OCI-LY3 (cell line): Measurements from ENCODE around the gene PAX1.

ENCODE experiments used
- H2AFZ ChIP-seq: fragments of 200-600, 300-600 bp; shearing (Covaris generic); 2 replicates; pipeline ENCODE4 v1.6.0; 2014; ENCODE audit warnings: antibody characterized with exemption, low read depth, low read length
- H3K27ac ChIP-seq: fragments of 200-600, 300-600 bp; sonication (generic); 2 replicates; pipeline ENCODE4 v1.5.1; 2014; ENCODE audit warnings: mild to moderate bottlenecking, low read length, moderate library complexity, mixed read lengths
- H3K27me3 ChIP-seq: fragments of 200-600, 300-600 bp; sonication (generic); 2 replicates; pipeline ENCODE4 v1.6.1; 2014; ENCODE audit warnings: low read depth, low read length, mixed read lengths
- H3K36me3 ChIP-seq: fragments of 200-600, 300-600 bp; sonication (generic); replicated peaks from 2 replicates; pipeline ENCODE3; 2014; ENCODE audit warnings: low read depth, low read length, mixed read lengths
- H3K4me1 ChIP-seq: fragments of 300-600, 200-600 bp; sonication (generic); 2 replicates; pipeline ENCODE4 v1.6.1; 2014; ENCODE audit warnings: low read length, mixed read lengths
- H3K4me2 ChIP-seq: fragments of 200-600, 300-600 bp; sonication (generic); 2 replicates; pipeline ENCODE4 v1.6.1; 2014; ENCODE audit warnings: low read length, mixed read lengths
- H3K4me3 ChIP-seq: fragments of 300-600, 200-600 bp; sonication (generic); 2 replicates; pipeline ENCODE4 v1.5.1; 2014; ENCODE audit warnings: antibody characterized with exemption, mild to moderate bottlenecking, low read length, moderate library complexity
- H3K79me2 ChIP-seq: fragments of 300-600, 200-600 bp; shearing (Covaris generic); 2 replicates; pipeline ENCODE4 v1.6.1; 2014; ENCODE audit warnings: mild to moderate bottlenecking, low read length, mixed read lengths
- H3K9ac ChIP-seq: fragments of 300-600, 200-600 bp; shearing (Covaris generic); 2 replicates; pipeline ENCODE4 v1.6.0; 2014; ENCODE audit warnings: mild to moderate bottlenecking, low read length, moderate library complexity
- H3K9me3 ChIP-seq: fragments of 200-600, 300-600 bp; shearing (Covaris generic); 2 replicates; pipeline ENCODE4 v1.6.1; 2014; ENCODE audit warnings: low read length, mixed read lengths; ENCODE audit not compliant: insufficient read depth
- H4K20me1 ChIP-seq: fragments of 200-600, 300-600 bp; sonication (generic); 2 replicates; pipeline ENCODE4 v1.6.1; 2016; ENCODE audit warnings: low read length, mixed read lengths; ENCODE audit not compliant: insufficient read depth
- CTCF ChIP-seq: fragments of 200-600, 300-600 bp; sonication (generic); IDR thresholded peaks from 2 replicates; pipeline ENCODE4 v1.5.1; 2014; ENCODE audit warnings: antibody characterized with exemption, low read length, low read depth
- EZH2phosphoT487 ChIP-seq: fragments of 200-600 bp; shearing (Covaris generic); IDR thresholded peaks from 2 replicates; pipeline ENCODE4 v1.6.1; 2018; ENCODE audit warnings: antibody characterized with exemption, mixed run types, low read depth

Gene PAX1

GRCh38 chr20:21699216-21699508 lies 6.3 kb upstream of the PAX1 start:
- Histone ChIP-seq H3K4me1 (no peaks in the 10 kb centered on the region), H3K4me3 (no peak overlapping the region), H3K4me2 (no peak overlapping the region), H3K79me2 (no peaks in the 10 kb centered on the region), H3K9me3 (no peaks in the 10 kb centered on the region), H3K9ac (no peak overlapping the region), H4K20me1 (no peaks in the 10 kb centered on the region), H3K36me3 (no peaks in the 10 kb centered on the region), H2AFZ (no peak overlapping the region), H3K27me3 (peaks cover 31% of the 10 kb centered on the region), H3K27ac (no peak overlapping the region)
- TF ChIP-seq CTCF (no peak), EZH2phosphoT487 (no peak)

- Histone ChIP-seq H4K20me1 (no peaks in the 10 kb centered on the region), H3K27ac (no peak overlapping the region), H3K36me3 (no peaks in the 10 kb centered on the region), H3K4me3 (no peak overlapping the region), H3K79me2 (no peaks in the 10 kb centered on the region), H3K4me1 (no peaks in the 10 kb centered on the region), H3K9me3 (no peaks in the 10 kb centered on the region), H3K4me2 (no peak overlapping the region), H3K27me3 (peaks cover 31% of the 10 kb centered on the region), H3K9ac (no peak overlapping the region), H2AFZ (no peak overlapping the region)
- no peak for TF ChIP-seq CTCF
- no peak for TF ChIP-seq EZH2phosphoT487
These were observed 4.1 kb upstream of the PAX1 start for GRCh38 chr20:21701171-21701876.

DNA sequence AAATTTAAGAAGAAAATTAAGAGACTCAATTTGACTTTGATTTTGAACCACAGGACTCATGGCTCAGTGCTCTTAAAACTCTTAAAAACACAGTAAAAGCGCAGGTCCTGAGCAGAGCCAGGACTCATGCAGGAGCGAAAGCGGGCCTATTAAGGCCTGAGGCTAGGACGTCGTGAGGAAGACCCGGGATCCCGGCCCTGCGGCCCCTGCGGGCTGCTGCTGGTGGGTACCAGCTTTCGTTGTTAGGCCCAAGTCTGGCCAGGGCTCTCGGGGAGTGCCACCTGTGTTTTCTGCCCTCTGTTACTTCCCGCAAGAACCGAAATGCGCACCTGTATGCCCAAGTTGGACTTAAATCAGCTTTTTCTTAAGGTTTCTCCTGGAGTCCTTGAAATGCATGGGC lies 3.4 kb upstream of the PAX1 start:
- TF ChIP-seq CTCF (no peak), EZH2phosphoT487 (no peak)
- Histone ChIP-seq H3K36me3 (no peaks in the 10 kb centered on the region), H3K27me3 (peaks cover 24% of the 10 kb centered on the region), H3K79me2 (no peaks in the 10 kb centered on the region), H3K27ac (no peak overlapping the region), H4K20me1 (no peaks in the 10 kb centered on the region), H2AFZ (no peak overlapping the region), H3K4me2 (no peak overlapping the region), H3K9me3 (no peaks in the 10 kb centered on the region), H3K4me1 (no peaks in the 10 kb centered on the region), H3K4me3 (no peak overlapping the region), H3K9ac (no peak overlapping the region)

DNA sequence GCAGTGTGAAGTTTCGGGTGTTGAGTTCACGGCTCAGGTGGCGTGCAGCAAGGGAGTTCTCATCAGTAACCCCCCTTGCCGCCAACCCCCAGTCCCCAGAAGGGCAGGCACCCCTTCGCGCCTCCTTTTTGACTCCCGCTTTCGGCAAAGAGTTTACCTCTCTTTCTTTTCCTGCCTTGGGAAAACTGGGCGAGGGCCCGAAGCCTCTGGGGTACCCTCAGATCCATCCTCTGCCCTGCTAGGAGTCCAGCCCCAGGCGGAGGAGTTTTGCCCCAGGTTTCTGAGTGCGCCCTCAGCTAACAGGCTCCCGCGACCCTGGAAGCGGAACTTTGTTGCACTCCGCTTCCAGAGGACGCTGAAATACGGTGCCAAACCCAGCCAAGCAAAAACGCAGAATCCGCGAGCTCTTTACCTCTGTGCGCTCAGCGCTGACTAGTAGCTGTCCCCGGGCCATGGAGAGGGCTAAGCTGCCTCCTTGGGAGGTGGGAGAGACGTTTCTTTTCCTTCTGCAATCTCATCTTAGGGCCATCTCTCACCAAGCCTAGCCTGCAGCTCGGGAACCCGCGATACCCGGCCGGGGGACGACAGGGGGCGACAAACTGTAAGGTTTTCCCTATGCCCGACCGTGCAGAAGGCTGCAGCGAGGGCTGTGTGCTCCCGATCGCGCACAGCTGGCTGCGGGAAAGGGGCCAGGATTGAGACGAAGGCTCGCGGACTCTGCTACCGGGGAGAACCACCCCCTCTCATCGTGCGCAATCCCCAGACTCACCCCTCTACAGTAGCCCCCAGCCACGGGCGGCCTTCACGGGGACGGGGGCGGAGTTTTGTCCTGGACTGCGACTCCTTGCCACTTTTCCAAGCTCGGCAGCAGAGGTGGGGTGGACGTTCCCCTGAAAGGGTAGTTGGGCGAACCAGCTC lies 2.7 kb upstream of the PAX1 start:
- no peaks in the 10 kb centered on the region for H3K79me2 ChIP-seq
- TF ChIP-seq CTCF (no peak), EZH2phosphoT487 (no peak)
- H3K4me2 ChIP-seq, result no peak overlapping the region
- H3K9ac ChIP-seq, result no peak overlapping the region
- H3K27me3 ChIP-seq, result peaks cover 17% of the 10 kb centered on the region
- no peaks in the 10 kb centered on the region for H3K9me3 ChIP-seq
- H3K4me3 ChIP-seq, result no peak overlapping the region
- H2AFZ ChIP-seq, result no peak overlapping the region
- H3K27ac ChIP-seq, result no peak overlapping the region
- H3K36me3 ChIP-seq, result no peaks in the 10 kb centered on the region
- H3K4me1 ChIP-seq, result no peaks in the 10 kb centered on the region
- H4K20me1 ChIP-seq, result no peaks in the 10 kb centered on the region
